Type B pancreatic cell (in vitro differentiated cells): ENCODE results near the gene GFER. TPM values are rescaled to one million over a fixed set of nuclear protein-coding genes. Genes with fewer than 3 reads are reported as not detected.

ENCODE experiments used
- DNase-seq: peaks from one replicate; pipeline ENCODE4 v3.0.0; 2021; ENCODE audit warnings: mixed read lengths; ENCODE audit not compliant: unreplicated experiment; ENCODE audit errors: extremely low spot score
- H3K27ac Mint-ChIP-seq: 2 replicates; pipeline ENCODE4 v1.8.0; 2021; ENCODE audit warnings: mild to moderate bottlenecking, mixed read lengths
- H3K27me3 Mint-ChIP-seq: 2 replicates; pipeline ENCODE4 v1.8.0; 2021; ENCODE audit warnings: mixed read lengths
- H3K36me3 Mint-ChIP-seq: 2 replicates; pipeline ENCODE4 v1.8.0; 2021; ENCODE audit warnings: mixed read lengths
- H3K4me1 Mint-ChIP-seq: one replicate; pipeline ENCODE4 v1.8.0; 2021; ENCODE audit warnings: mixed read lengths; ENCODE audit not compliant: unreplicated experiment
- H3K4me3 Mint-ChIP-seq: 2 replicates; pipeline ENCODE4 v1.8.0; 2021; ENCODE audit warnings: mild to moderate bottlenecking, mixed read lengths
- H3K9me3 Mint-ChIP-seq: 2 replicates; pipeline ENCODE4 v1.8.0; 2021; ENCODE audit warnings: mixed read lengths
- total RNA-seq: library from RNA; stranded (reverse); gene quantifications from 2 replicates; pipeline ENCODE4 v1.2.1, GENCODE V29; 2021; ENCODE audit warnings: low replicate concordance
- TF ChIP-seq, protein P1 (sequence below): fragments of 200-600 bp; sonication (generic); conservative IDR thresholded peaks from 2 replicates; pipeline ENCODE4 v1.5.0; 2021; ENCODE audit warnings: antibody characterized with exemption, mild to moderate bottlenecking

GFER gene
- total RNA-seq, 1 donor from 2014 or later, result 31.6 TPM

DNA sequence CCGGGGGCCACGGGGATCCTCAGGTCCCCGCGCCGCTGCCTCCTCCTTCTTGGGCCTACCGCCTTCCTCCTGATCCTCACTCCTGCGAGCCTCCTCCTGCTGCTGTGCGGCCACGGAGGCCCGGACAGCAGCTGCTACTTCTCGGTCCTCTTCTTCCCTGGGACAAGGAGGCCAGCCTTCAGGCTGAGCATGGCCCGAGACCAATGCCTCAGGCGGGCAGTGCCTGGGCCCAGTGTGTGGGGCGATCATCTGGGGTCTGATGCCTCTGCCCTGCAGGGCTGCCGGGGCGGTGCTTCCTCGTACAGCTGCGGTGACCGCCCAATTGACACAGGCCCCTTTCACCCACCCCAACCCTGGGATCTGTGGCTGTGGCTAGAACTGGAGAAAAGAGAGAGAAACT lies 17.0 kb downstream of the GFER start:
- no peaks in the 10 kb centered on the region for H3K4me1 Mint-ChIP-seq
- no peaks in the 10 kb centered on the region for H3K27me3 Mint-ChIP-seq
- H3K27ac Mint-ChIP-seq, result no peak overlapping the region
- TF ChIP-seq, protein P1, sequence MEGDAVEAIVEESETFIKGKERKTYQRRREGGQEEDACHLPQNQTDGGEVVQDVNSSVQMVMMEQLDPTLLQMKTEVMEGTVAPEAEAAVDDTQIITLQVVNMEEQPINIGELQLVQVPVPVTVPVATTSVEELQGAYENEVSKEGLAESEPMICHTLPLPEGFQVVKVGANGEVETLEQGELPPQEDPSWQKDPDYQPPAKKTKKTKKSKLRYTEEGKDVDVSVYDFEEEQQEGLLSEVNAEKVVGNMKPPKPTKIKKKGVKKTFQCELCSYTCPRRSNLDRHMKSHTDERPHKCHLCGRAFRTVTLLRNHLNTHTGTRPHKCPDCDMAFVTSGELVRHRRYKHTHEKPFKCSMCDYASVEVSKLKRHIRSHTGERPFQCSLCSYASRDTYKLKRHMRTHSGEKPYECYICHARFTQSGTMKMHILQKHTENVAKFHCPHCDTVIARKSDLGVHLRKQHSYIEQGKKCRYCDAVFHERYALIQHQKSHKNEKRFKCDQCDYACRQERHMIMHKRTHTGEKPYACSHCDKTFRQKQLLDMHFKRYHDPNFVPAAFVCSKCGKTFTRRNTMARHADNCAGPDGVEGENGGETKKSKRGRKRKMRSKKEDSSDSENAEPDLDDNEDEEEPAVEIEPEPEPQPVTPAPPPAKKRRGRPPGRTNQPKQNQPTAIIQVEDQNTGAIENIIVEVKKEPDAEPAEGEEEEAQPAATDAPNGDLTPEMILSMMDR, result no peak
- H3K36me3 Mint-ChIP-seq, result peaks cover 3% of the 10 kb centered on the region
- no peak overlapping the region for H3K4me3 Mint-ChIP-seq
- no peaks in the 10 kb centered on the region for H3K9me3 Mint-ChIP-seq
- DNase-seq, result no peak

- Mint-ChIP-seq H3K27me3 (no peaks in the 10 kb centered on the region), H3K4me3 (no peak overlapping the region), H3K36me3 (peaks cover 3% of the 10 kb centered on the region), H3K9me3 (no peaks in the 10 kb centered on the region), H3K4me1 (no peaks in the 10 kb centered on the region), H3K27ac (no peak overlapping the region)
- no peak for DNase-seq
- TF ChIP-seq, protein P1, result no peak
Measured at GRCh38 chr16:2001456-2002355, 17.7 kb downstream of the GFER start.

DNA sequence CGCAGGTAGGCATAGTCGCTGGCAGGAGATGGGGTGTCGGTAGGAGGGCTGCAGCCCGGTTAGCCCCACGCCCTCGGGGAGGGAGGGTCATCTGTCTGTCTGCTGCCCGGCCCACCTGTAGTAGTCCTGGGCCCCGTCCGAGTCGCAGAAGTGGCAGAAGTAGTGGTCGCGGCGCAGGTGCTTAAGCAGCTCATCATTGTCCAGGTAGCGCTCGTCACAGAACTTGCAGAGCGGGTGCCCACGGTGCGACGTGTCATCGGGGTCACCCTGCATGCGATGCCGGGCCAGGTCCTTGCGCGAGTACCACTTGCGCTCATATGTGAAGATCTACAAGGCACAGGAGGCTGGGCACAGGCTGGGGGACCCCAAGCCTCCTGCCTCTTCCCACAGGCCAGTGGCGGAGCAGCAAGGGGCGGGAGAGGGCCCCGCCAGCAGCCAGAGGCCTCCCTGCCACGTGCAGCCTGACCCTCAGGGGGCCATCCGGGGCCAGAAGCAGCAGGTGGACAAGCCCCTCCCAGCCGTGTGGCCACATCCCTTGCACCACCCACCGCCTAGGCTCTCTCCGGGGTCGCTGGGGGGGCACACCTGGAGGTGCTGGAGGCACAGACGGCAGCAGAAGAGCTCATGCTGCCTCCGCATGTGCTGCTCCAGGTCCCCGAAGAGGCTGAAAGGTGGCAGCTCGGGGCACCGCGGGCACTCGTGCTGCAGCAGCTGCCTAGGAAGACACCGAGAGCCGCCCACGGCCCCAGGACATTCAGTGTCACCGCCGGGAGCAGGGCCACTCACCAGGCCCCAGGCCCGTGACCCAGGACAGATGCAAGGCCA lies 18.6 kb downstream of the GFER start:
- no peak for DNase-seq
- Mint-ChIP-seq H3K4me1 (no peaks in the 10 kb centered on the region), H3K27me3 (no peaks in the 10 kb centered on the region), H3K4me3 (no peak overlapping the region), H3K27ac (no peak overlapping the region), H3K36me3 (no peaks in the 10 kb centered on the region), H3K9me3 (no peaks in the 10 kb centered on the region)
- TF ChIP-seq, protein P1, result no peak

- no peaks in the 10 kb centered on the region for H3K9me3 Mint-ChIP-seq
- H3K4me1 Mint-ChIP-seq, result peaks cover 2% of the 10 kb centered on the region
- no peaks in the 10 kb centered on the region for H3K27me3 Mint-ChIP-seq
- H3K36me3 Mint-ChIP-seq, result no peaks in the 10 kb centered on the region
- DNase-seq, result no peak
- TF ChIP-seq, protein P1, result no peak
- H3K27ac Mint-ChIP-seq, result no peak overlapping the region
- no peak overlapping the region for H3K4me3 Mint-ChIP-seq
Measured at GRCh38 chr16:2003231-2003826, 19.3 kb downstream of the GFER start.

- TF ChIP-seq, protein P1, result peak; percentile 97
- Mint-ChIP-seq H3K4me1 (peaks cover 8% of the 10 kb centered on the region), H3K27ac (no peak overlapping the region), H3K27me3 (no peaks in the 10 kb centered on the region), H3K4me3 (no peak overlapping the region), H3K9me3 (no peaks in the 10 kb centered on the region), H3K36me3 (no peaks in the 10 kb centered on the region)
- DNase-seq, result peak; percentile 93
Measured at GRCh38 chr16:2003827-2004641, 20.0 kb downstream of the GFER start.
